ENCODE data around the gene SLC37A3.
A peak's percentile ranks its signal among the peaks of the same experiment; 100 is the strongest.

SLC37A3 gene

DNA sequence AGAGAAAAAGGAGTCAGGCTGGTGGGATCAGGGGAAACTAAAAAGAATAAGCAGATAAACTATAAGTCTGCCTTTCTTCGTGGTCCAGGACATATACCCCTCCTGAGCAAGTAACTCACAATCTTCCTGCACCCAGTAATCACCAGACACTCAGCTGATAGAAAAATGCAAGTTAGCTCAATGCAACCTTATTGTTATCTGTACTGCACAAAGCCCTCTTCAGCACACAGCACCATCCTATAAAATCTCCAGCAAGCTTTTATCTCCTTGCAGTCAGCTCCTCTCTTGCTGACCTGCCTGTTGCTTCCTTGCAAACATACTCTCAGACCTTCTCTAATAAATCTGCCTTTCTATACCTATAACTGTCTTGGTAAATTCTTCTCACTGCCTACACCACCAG is 6.7 kb downstream of the SLC37A3 start:
- H3K36me3 ChIP-seq (ENCODE audit: insufficient read depth, low read length), result no peaks in the 10 kb centered on the region
- H4K20me1 ChIP-seq (ENCODE audit: insufficient read depth, low read length, poor library complexity, severe bottlenecking), result peaks cover 40% of the 10 kb centered on the region
- TF ChIP-seq, protein P1, sequence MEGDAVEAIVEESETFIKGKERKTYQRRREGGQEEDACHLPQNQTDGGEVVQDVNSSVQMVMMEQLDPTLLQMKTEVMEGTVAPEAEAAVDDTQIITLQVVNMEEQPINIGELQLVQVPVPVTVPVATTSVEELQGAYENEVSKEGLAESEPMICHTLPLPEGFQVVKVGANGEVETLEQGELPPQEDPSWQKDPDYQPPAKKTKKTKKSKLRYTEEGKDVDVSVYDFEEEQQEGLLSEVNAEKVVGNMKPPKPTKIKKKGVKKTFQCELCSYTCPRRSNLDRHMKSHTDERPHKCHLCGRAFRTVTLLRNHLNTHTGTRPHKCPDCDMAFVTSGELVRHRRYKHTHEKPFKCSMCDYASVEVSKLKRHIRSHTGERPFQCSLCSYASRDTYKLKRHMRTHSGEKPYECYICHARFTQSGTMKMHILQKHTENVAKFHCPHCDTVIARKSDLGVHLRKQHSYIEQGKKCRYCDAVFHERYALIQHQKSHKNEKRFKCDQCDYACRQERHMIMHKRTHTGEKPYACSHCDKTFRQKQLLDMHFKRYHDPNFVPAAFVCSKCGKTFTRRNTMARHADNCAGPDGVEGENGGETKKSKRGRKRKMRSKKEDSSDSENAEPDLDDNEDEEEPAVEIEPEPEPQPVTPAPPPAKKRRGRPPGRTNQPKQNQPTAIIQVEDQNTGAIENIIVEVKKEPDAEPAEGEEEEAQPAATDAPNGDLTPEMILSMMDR (conservative IDR thresholded peaks at IDR 0.05; ENCODE audit: low read length), result no peak
- no peak for TF ChIP-seq EZH2phosphoT487 (IDR thresholded peaks at IDR 0.05; ENCODE audit: borderline replicate concordance)
- H3K9ac ChIP-seq (ENCODE audit: low read depth, low read length, poor library complexity, severe bottlenecking), result no peak overlapping the region
- no peaks in the 10 kb centered on the region for H3K9me3 ChIP-seq (ENCODE audit: insufficient read depth, low read depth, low read length)
- no peaks in the 10 kb centered on the region for H3K27me3 ChIP-seq (ENCODE audit: insufficient read depth, low read length, poor library complexity, severe bottlenecking)
- peaks cover 34% of the 10 kb centered on the region for H3K79me2 ChIP-seq (ENCODE audit: insufficient read depth, low read length)
- peaks cover 31% of the 10 kb centered on the region for H3K4me1 ChIP-seq (ENCODE audit: insufficient read depth, low read length, poor library complexity, severe bottlenecking)
- H3K9me2 ChIP-seq (replicated peaks; ENCODE audit: low read depth, low read length), result no peaks in the 10 kb centered on the region
- H2AFZ ChIP-seq (ENCODE audit: low read length), result no peak overlapping the region
- H3K4me3 ChIP-seq (ENCODE audit: low read length, poor library complexity, severe bottlenecking), result no peak overlapping the region
- H3F3A ChIP-seq (ENCODE audit: low read depth), result no peaks in the 10 kb centered on the region
- H3K4me2 ChIP-seq (ENCODE audit: low read depth, low read length, poor library complexity, severe bottlenecking), result peak overlapping the region; percentile 38

DNA sequence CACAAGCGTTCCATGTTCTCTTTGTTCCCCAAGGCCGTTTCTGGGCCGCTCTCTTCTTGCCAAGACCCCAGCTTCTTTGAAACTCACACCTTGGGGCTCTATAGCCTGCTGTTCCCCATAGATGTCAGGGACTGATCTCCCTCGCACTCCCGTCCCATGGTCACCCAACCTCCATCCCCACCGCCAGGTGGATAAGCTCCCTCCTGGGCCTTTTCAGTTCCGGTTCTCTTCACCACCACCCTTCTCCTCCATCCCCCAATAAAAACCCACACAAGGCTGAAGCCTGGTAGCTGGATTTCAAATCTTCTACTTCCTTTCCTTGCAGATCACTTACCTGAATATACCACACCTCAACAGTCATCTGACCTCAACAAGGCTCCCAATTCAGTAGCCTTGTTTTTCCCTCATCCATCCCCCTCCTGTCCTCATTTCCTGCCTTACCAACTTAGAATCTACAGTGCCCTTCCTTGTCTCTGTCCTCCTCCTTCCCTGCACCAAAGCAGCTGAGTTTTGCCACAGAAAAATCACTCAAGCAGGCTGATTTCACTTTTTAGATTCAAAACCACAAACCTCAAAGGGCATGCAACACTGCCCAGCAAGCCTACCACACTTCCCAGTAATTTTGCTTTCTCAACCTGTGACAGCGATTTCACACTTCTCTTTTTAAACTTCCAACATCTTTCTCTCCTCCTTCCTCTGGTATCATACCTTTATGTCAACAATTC is 7.7 kb downstream of the SLC37A3 start:
- H3K27me3 ChIP-seq (ENCODE audit: insufficient read depth, low read length, poor library complexity, severe bottlenecking), result no peaks in the 10 kb centered on the region
- no peak for TF ChIP-seq EZH2phosphoT487 (IDR thresholded peaks at IDR 0.05; ENCODE audit: borderline replicate concordance)
- TF ChIP-seq, protein P1 (conservative IDR thresholded peaks at IDR 0.05; ENCODE audit: low read length), result no peak
- no peaks in the 10 kb centered on the region for H3K9me3 ChIP-seq (ENCODE audit: insufficient read depth, low read depth, low read length)
- no peaks in the 10 kb centered on the region for H3K36me3 ChIP-seq (ENCODE audit: insufficient read depth, low read length)
- peak overlapping the region; percentile 5 for H3K4me3 ChIP-seq (ENCODE audit: low read length, poor library complexity, severe bottlenecking)
- no peaks in the 10 kb centered on the region for H3F3A ChIP-seq (ENCODE audit: low read depth)
- H2AFZ ChIP-seq (ENCODE audit: low read length), result no peak overlapping the region
- H3K4me1 ChIP-seq (ENCODE audit: insufficient read depth, low read length, poor library complexity, severe bottlenecking), result peaks cover 21% of the 10 kb centered on the region
- no peak overlapping the region for H3K9ac ChIP-seq (ENCODE audit: low read depth, low read length, poor library complexity, severe bottlenecking)
- H3K9me2 ChIP-seq (replicated peaks; ENCODE audit: low read depth, low read length), result no peaks in the 10 kb centered on the region
- H4K20me1 ChIP-seq (ENCODE audit: insufficient read depth, low read length, poor library complexity, severe bottlenecking), result peaks cover 36% of the 10 kb centered on the region
- H3K79me2 ChIP-seq (ENCODE audit: insufficient read depth, low read length), result peaks cover 24% of the 10 kb centered on the region; the same call in 1 of the 2 replicates
- H3K4me2 ChIP-seq (ENCODE audit: low read depth, low read length, poor library complexity, severe bottlenecking), result peak overlapping the region; percentile 38

DNA sequence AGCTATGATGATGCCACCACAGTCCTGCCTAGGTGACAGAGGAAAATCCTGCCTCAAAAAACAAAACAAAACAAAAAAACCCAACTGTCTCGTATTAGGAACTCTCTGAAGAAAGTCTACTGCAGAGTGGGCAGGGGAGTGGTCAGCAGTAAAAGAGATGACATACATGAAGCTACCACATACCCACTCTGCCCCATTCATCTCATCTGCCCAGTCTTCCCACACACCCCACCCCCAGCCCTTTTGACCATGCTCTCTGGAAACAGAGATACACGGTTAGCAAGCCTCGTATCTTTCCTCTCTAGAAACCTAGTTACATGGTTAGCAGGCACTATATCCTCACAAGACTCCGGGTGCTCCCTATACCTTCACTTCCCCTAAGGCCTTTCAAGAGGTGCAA is 8.3 kb downstream of the SLC37A3 start:
- TF ChIP-seq, protein P1 (conservative IDR thresholded peaks at IDR 0.05; ENCODE audit: low read length), result no peak
- TF ChIP-seq EZH2phosphoT487 (IDR thresholded peaks at IDR 0.05; ENCODE audit: borderline replicate concordance), result no peak
- no peak overlapping the region for H3K9ac ChIP-seq (ENCODE audit: low read depth, low read length, poor library complexity, severe bottlenecking)
- no peaks in the 10 kb centered on the region for H3K27me3 ChIP-seq (ENCODE audit: insufficient read depth, low read length, poor library complexity, severe bottlenecking)
- H3K9me2 ChIP-seq (replicated peaks; ENCODE audit: low read depth, low read length), result no peaks in the 10 kb centered on the region
- H3K4me1 ChIP-seq (ENCODE audit: insufficient read depth, low read length, poor library complexity, severe bottlenecking), result peaks cover 26% of the 10 kb centered on the region
- H4K20me1 ChIP-seq (ENCODE audit: insufficient read depth, low read length, poor library complexity, severe bottlenecking), result peaks cover 36% of the 10 kb centered on the region
- no peaks in the 10 kb centered on the region for H3F3A ChIP-seq (ENCODE audit: low read depth)
- no peak overlapping the region for H3K4me3 ChIP-seq (ENCODE audit: low read length, poor library complexity, severe bottlenecking)
- no peaks in the 10 kb centered on the region for H3K36me3 ChIP-seq (ENCODE audit: insufficient read depth, low read length)
- no peak overlapping the region for H2AFZ ChIP-seq (ENCODE audit: low read length)
- peak overlapping the region; percentile 38 for H3K4me2 ChIP-seq (ENCODE audit: low read depth, low read length, poor library complexity, severe bottlenecking)
- no peaks in the 10 kb centered on the region for H3K9me3 ChIP-seq (ENCODE audit: insufficient read depth, low read depth, low read length)
- peaks cover 24% of the 10 kb centered on the region; the same call in 1 of the 2 replicates for H3K79me2 ChIP-seq (ENCODE audit: insufficient read depth, low read length)

Data from Loucy (cell line).